Left lung (tissue), 10 donors: Measurements from ENCODE around the gene UROD. TPM values are rescaled to one million over a fixed set of nuclear protein-coding genes. Genes with fewer than 3 reads are reported as not detected.
"Not testable (repeated sequence)": the region's sequence is repeated elsewhere in the genome, so short reads cannot be mapped to it uniquely, and the experiment has no call there.

Experiments used
- ATAC-seq: fragments of 200-7000 bp; cut with Tn5 transposase; one replicate; pipeline ENCODE4 v1.9.1; 2020; ENCODE audit warnings: moderate library complexity
- DNase-seq, 4 donors: peaks; one replicate each; pipeline ENCODE4 v3.0.0-alpha.2; 2013 to 2020
- H3K27ac ChIP-seq, 2 donors: fragments of 200-600 bp; sonication (generic) in 1 of 2; one replicate each; pipeline versions ENCODE4 v1.5.0 to v1.8.0; 2020 to 2021
- H3K27me3 ChIP-seq, 2 donors: fragments of 200-600 bp; sonication (generic) in 1 of 2; one replicate each; pipeline versions ENCODE4 v1.5.0 to v1.8.0; 2020 to 2021
- H3K36me3 ChIP-seq, 2 donors: fragments of 200-600 bp; sonication (generic) in 1 of 2; one replicate each; pipeline versions ENCODE4 v1.5.0 to v1.8.0; 2020 to 2021
- H3K4me1 ChIP-seq, 2 donors: fragments of 200-600 bp; one replicate each; pipeline ENCODE4 v1.8.0; 2021
- H3K4me3 ChIP-seq, 2 donors: fragments of 200-600 bp; sonication (generic) in 1 of 2; one replicate each; pipeline versions ENCODE4 v1.5.0 to v1.8.0; 2020 to 2021; ENCODE audit warnings: mild to moderate bottlenecking in 1 of 2
- H3K9me3 ChIP-seq, 2 donors: fragments of 200-600 bp; sonication (generic) in 1 of 2; one replicate each; pipeline versions ENCODE4 v1.5.0 to v1.8.0; 2020 to 2021
- intact Hi-C, 2 donors: fragments of 100-400 bp; cut with DNase I; formaldehyde crosslinking; loops; one replicate each; pipeline versions ENCODE4 v1.11.2 to v1.14.2; 2022
- polyA plus RNA-seq, 6 donors: library from polyadenylated mRNA; unstranded; fragments of 120-200 nt; gene quantifications; one replicate each; pipeline ENCODE4 v1.2.1, GENCODE V29; 2013; ENCODE audit not compliant: insufficient read length in 6 of 6
- total RNA-seq, 2 donors: library from RNA; stranded (reverse); fragmentation: NEBNext Ultra II Directional; extraction: Animal tissue kit (Norgen Biotek cat#: 25700); gene quantifications; one replicate each; pipeline ENCODE4 v1.2.1, GENCODE V29; 2021
- TF ChIP-seq, protein P1 (sequence below), 2 donors: fragments of 200-600 bp; sonication (generic) in 1 of 2; IDR thresholded peaks; one replicate each; pipeline versions ENCODE4 v1.5.0 to v1.8.0; 2021; ENCODE audit warnings: antibody characterized with exemption in 2 of 2
- donor health status: DM: no; HTN: yes; CAD: no.
- donor health status: DM: no; HTN: no; CAD: no.

The UROD gene
- total and polyA plus RNA-seq, 8 donors = 65.2 to 102 (median 89.8) TPM

DNA sequence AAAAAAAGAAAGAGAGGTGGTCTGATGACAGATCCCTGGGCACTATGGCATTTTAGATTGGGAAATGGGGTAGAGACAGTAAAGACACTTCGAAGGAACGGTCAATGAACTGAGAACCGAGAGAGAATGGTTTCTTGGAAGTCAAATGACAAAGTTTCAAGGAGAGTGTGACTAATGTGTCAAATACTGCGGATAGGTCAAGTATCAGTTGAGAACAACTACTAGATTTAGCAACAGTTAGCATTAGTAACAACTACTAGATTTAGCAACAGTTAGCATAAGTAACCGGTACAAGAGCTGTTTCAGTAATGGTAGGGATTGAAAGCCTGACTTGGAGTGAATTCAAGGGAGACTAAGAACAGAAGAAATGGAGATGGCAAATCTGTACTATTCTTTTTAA lies 35.0 kb downstream of the UROD start:
- Histone ChIP-seq H3K36me3 (no peaks in the 10 kb centered on the region), H3K4me3 (no peak overlapping the region), H3K9me3 (no peaks in the 10 kb centered on the region), H3K4me1 (peaks cover 0 to 4% of the 10 kb centered on the region in 2 donors), H3K27ac (no peak overlapping the region), H3K27me3 (no peaks in the 10 kb centered on the region)
- peak; percentile 69 for ATAC-seq
- no peak for DNase-seq
- TF ChIP-seq, protein P1, sequence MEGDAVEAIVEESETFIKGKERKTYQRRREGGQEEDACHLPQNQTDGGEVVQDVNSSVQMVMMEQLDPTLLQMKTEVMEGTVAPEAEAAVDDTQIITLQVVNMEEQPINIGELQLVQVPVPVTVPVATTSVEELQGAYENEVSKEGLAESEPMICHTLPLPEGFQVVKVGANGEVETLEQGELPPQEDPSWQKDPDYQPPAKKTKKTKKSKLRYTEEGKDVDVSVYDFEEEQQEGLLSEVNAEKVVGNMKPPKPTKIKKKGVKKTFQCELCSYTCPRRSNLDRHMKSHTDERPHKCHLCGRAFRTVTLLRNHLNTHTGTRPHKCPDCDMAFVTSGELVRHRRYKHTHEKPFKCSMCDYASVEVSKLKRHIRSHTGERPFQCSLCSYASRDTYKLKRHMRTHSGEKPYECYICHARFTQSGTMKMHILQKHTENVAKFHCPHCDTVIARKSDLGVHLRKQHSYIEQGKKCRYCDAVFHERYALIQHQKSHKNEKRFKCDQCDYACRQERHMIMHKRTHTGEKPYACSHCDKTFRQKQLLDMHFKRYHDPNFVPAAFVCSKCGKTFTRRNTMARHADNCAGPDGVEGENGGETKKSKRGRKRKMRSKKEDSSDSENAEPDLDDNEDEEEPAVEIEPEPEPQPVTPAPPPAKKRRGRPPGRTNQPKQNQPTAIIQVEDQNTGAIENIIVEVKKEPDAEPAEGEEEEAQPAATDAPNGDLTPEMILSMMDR (IDR thresholded peaks at IDR 0.05) = no peak
- intact Hi-C loops = no loop called here

DNA sequence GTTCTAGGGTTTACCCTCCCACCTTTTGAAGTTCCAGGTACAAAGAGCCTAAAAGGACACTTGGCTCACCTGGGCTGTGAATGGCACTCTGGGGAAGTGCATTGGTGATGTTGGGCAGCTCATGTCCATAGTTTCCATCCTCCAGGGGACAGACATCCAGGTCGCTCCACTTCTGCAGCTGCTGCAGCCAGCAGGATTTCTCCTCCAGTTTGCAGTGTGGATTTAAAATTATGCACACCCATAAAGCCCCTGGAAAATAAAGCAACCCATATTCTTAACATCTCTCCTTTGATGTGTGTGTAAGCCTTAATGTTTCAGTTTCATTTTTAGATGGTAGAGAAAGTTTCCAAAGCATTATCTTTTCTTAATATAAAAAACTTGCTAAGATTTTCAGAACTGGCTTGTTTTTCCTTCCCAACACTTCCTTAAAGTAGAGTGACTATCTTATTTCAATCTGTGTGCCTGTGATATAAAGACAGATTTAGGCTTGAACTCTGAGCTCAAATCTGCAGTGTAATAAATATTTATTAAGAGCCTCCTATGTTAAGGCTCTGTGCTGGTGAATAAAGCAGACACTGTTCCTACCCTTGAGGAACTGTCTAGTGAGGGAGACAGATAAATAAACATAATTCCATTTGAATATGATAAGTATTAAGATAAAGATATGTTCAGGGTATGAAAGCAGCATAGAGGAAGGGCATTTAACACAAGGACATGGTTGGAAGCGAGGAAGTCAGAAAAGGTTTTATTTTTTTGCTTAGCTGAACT lies 39.1 kb downstream of the UROD start:
- no peak for ATAC-seq
- no peaks in the 10 kb centered on the region for H3K9me3 ChIP-seq
- TF ChIP-seq, protein P1 (IDR thresholded peaks at IDR 0.05) = no peak

DNA sequence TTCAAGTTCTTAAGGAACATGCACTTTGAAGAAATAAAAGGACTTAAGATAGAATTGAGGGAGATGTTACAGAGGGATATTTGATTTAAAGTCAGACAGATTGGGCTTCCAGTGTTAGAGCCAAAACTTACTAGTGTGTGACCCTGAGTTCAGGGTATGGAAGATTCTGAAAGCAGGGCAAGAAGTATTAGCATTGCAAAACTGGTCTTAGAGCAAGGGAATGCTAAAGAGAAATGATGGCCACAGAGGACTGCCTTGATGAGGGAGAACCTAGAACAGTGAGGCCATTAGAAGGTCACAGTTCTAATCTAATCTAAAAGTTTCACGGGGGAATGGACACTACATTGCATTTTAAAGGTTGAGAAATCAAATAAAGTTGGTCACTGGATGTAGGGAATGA lies 45.5 kb downstream of the UROD start:
- DNase-seq = no peak
- no peak overlapping the region for H3K27ac ChIP-seq
- TF ChIP-seq, protein P1 (IDR thresholded peaks at IDR 0.05) = no peak
- no peaks in the 10 kb centered on the region for H3K27me3 ChIP-seq
- no peaks in the 10 kb centered on the region for H3K9me3 ChIP-seq
- no peaks in the 10 kb centered on the region for H3K4me1 ChIP-seq
- no peaks in the 10 kb centered on the region for H3K36me3 ChIP-seq
- intact Hi-C loops = no loop called here
- H3K4me3 ChIP-seq = no peak overlapping the region
- ATAC-seq = no peak

More for the DNA sequence above, 39.1 kb downstream of the UROD start:
- Histone ChIP-seq H3K4me3 (no peak overlapping the region), H3K27me3 (no peaks in the 10 kb centered on the region), H3K4me1 (peaks cover 0 to 4% of the 10 kb centered on the region in 2 donors), H3K27ac (peak overlapping the region in 1 of 2 donors; percentile 34), H3K36me3 (no peaks in the 10 kb centered on the region)
- DNase-seq = no peak
- intact Hi-C loops = no loop called here

DNA sequence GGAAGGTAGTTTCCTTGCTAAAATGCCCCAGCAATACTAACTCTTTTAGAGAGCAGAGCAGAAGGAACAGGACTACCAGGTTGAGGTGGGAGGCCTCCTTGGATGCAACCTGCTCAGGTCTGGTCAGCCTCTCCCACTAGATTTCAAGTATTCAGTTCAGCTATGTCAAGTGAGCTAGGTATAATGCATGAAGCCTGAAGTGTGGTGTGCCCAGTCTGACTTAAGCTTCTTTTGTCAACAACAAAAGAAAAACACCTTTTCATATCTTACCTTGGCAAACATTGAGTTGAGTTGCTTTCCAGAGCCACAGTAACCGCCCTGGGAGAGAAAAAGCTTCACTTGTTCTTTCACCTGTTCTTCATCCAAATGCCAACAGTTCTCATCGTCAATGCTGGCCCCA lies 47.8 kb downstream of the UROD start:
- no peaks in the 10 kb centered on the region for H3K9me3 ChIP-seq
- no peaks in the 10 kb centered on the region for H3K27me3 ChIP-seq
- H3K4me3 ChIP-seq = no peak overlapping the region
- TF ChIP-seq, protein P1 (IDR thresholded peaks at IDR 0.05) = no peak
- H3K27ac ChIP-seq = no peak overlapping the region
- intact Hi-C loops = no loop called here
- peak in 1 of 4 donors; percentile 19 for DNase-seq
- no peaks in the 10 kb centered on the region for H3K36me3 ChIP-seq
- no peaks in the 10 kb centered on the region for H3K4me1 ChIP-seq
- peak; percentile 96 for ATAC-seq

DNA sequence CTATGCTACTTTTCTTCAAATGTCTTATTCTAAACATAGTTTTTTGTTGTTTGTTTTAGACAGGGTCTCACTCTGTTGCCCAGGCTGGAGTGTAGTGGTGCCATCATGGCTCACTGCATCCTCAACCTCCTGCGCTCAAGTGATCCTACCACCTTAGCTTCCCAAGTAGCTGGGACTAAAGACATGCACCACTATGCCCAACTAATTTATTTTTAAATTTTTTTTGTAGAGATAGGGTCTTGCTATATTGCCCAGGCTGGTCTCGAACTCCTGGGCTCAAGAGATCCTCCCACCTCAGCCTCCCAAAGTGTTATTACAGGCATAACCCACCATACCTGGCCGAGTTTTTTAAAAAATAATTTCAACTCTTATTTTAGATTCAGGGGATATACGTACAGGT lies 50.4 kb downstream of the UROD start:
- H3K9me3 ChIP-seq, H3K27me3 ChIP-seq, H3K36me3 ChIP-seq, H3K4me3 ChIP-seq, DNase-seq, intact Hi-C loops, H3K4me1 ChIP-seq, H3K27ac ChIP-seq, ATAC-seq: not testable (repeated sequence)

DNA sequence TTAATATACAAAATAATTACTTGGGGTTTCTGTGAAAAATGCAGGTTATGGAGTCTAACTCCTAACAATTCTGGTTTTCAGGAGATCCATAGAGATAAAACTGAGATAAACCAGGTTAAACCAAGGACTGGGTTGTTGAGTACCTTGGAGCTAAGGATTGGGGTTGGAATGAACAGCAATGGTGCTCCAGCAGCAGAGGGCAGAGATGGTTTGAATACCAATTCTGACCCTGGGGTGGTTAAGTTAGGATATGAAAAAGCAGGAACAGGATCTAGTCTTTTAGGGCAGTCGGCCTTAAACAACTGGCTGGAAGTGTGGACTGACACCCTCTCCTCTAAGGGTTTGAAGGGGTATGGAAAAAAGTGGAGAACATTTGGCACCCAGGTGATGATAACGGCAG lies 53.0 kb downstream of the UROD start:
- intact Hi-C loops = no loop called here
- H3K4me3 ChIP-seq = no peak overlapping the region
- H3K9me3 ChIP-seq = no peaks in the 10 kb centered on the region
- H3K27me3 ChIP-seq = no peaks in the 10 kb centered on the region
- TF ChIP-seq, protein P1 (IDR thresholded peaks at IDR 0.05) = no peak
- ATAC-seq (no peak), DNase-seq (no peak)
- H3K27ac ChIP-seq = no peak overlapping the region
- no peaks in the 10 kb centered on the region for H3K4me1 ChIP-seq
- no peaks in the 10 kb centered on the region for H3K36me3 ChIP-seq
